GM23248 (cell line): ENCODE results near the gene PTPRN2.

Source experiments
- EZH2 ChIP-seq: fragments of 200-600 bp; sonication (generic); IDR thresholded peaks from 2 replicates; pipeline ENCODE4 v1.6.1; 2018; ENCODE audit warnings: antibody characterized with exemption, mild to moderate bottlenecking; ENCODE audit not compliant: insufficient read depth, poor library complexity, severe bottlenecking
- EZH2phosphoT487 ChIP-seq: fragments of 200-600 bp; sonication (generic); IDR thresholded peaks from 2 replicates; pipeline ENCODE4 v1.6.1; 2018; ENCODE audit warnings: antibody characterized with exemption, moderate library complexity, mild to moderate bottlenecking, low read depth; ENCODE audit not compliant: insufficient read depth

DNA sequence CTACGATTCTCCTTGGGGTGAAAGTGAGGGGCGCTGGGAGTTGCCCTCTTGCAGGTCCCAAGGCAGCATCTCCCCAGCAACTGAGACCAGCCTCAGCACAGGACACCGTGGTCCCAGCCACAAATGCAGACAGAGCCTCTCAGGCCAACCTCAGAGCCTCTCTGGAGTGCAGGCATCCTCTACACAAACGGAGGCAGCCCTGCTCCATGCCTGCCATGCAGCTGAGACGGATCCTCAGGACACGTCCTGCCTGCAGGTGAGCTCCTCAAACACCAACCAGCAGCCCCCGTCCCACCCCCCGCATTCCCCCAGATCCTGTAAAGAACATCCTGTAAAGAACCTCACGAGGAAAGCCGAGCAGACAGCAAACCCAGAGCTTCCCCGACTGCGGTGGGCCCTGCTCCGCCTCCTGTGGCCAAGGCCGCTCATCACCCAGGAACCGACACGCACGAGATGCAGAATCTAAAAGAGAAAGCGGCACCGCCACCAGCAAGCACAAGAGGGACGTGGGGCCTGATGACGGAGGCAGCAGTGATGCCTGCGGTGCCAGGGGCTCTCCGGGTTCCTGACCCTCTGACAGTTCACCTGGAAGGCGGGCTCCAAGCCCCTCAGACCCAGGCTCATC is 186.9 kb downstream of the PTPRN2 start:
- no peak for TF ChIP-seq EZH2
- no peak for TF ChIP-seq EZH2phosphoT487
